ENCODE results near the gene RPL19. TPM values are rescaled to one million over a fixed set of nuclear protein-coding genes. Genes with fewer than 3 reads are reported as not detected.

The RPL19 gene
- total RNA-seq, 6 donors from 2014 or later, result 1,356 to 1,902 (median 1,599) TPM

GRCh38 chr17:39175695-39176093 is 24.4 kb upstream of the RPL19 start:
- H3K36me3 ChIP-seq, result peaks cover 0 to 40% (median 21%) of the 10 kb centered on the region in 4 donors
- TF ChIP-seq CTCF (IDR thresholded peaks at IDR 0.05) (no peak), POLR2A (IDR thresholded peaks at IDR 0.05) (no peak), EP300 (IDR thresholded peaks at IDR 0.05) (no peak), POLR2AphosphoS5 (IDR thresholded peaks at IDR 0.05) (no peak)
- no peak for DNase-seq
- H3K27ac ChIP-seq, result no peak overlapping the region
- H3K9me3 ChIP-seq, result no peaks in the 10 kb centered on the region
- peaks cover 8 to 15% (median 9%) of the 10 kb centered on the region in 4 donors for H3K4me1 ChIP-seq
- WGBS, 2 donors, result 74 to 81% methylated on average over 7 to 10 of the region's 10 CpGs
- H3K27me3 ChIP-seq, result no peaks in the 10 kb centered on the region
- ATAC-seq (ENCODE audit: low FRiP score in 2 of 2), result no peak
- H3K4me3 ChIP-seq, result no peak overlapping the region

- ATAC-seq (ENCODE audit: low FRiP score in 2 of 2) (peak in 1 of 2 donors; percentile 15), DNase-seq (peak in 1 of 2 donors; percentile 33)
- Histone ChIP-seq H3K27me3 (no peaks in the 10 kb centered on the region), H3K36me3 (peaks cover 0 to 52% (median 32%) of the 10 kb centered on the region in 4 donors), H3K4me3 (no peak overlapping the region), H3K4me1 (peaks cover 8 to 15% (median 9%) of the 10 kb centered on the region in 4 donors), H3K9me3 (no peaks in the 10 kb centered on the region), H3K27ac (no peak overlapping the region)
- 92 to 93% methylated on average over 11 to 12 of the region's 12 CpGs for WGBS, 2 donors
- TF ChIP-seq POLR2AphosphoS5 (IDR thresholded peaks at IDR 0.05) (no peak), CTCF (IDR thresholded peaks at IDR 0.05) (no peak), EP300 (IDR thresholded peaks at IDR 0.05) (no peak), POLR2A (IDR thresholded peaks at IDR 0.05) (no peak)
Observed at GRCh38 chr17:39177256-39177655, 22.8 kb upstream of the RPL19 start.

- H3K9me3 ChIP-seq, result no peaks in the 10 kb centered on the region
- peak overlapping the region in 3 of 4 donors; percentile 8 to 30 (median 22) for H3K27ac ChIP-seq
- H3K4me3 ChIP-seq, result no peak overlapping the region
- ATAC-seq (ENCODE audit: low FRiP score in 2 of 2), result peak in 1 of 2 donors; percentile 33
- peaks cover 0 to 61% (median 40%) of the 10 kb centered on the region in 4 donors for H3K36me3 ChIP-seq
- DNase-seq, result peak in 1 of 2 donors; percentile 67
- no peaks in the 10 kb centered on the region for H3K27me3 ChIP-seq
- peaks cover 8 to 15% (median 9%) of the 10 kb centered on the region in 4 donors for H3K4me1 ChIP-seq
- no peak for TF ChIP-seq EP300 (IDR thresholded peaks at IDR 0.05)
- TF ChIP-seq POLR2A (IDR thresholded peaks at IDR 0.05), result no peak
- no peak for TF ChIP-seq CTCF (IDR thresholded peaks at IDR 0.05)
- TF ChIP-seq POLR2AphosphoS5 (IDR thresholded peaks at IDR 0.05), result no peak
- WGBS, 2 donors, result 54 to 65% methylated on average over 4 of the region's 4 CpGs
Observed at GRCh38 chr17:39178536-39178935, 21.5 kb upstream of the RPL19 start.

- DNase-seq, result no peak
- ATAC-seq (ENCODE audit: low FRiP score in 2 of 2), result no peak
- no peaks in the 10 kb centered on the region for H3K9me3 ChIP-seq
- 88 to 92% methylated on average over 5 of the region's 5 CpGs for WGBS, 2 donors
- H3K4me1 ChIP-seq, result peaks cover 0 to 15% (median 8%) of the 10 kb centered on the region in 4 donors
- H3K4me3 ChIP-seq, result no peak overlapping the region
- H3K36me3 ChIP-seq, result peaks cover 13 to 78% (median 62%) of the 10 kb centered on the region in 4 donors
- H3K27ac ChIP-seq, result no peak overlapping the region
- TF ChIP-seq CTCF (IDR thresholded peaks at IDR 0.05), result no peak
- no peak for TF ChIP-seq POLR2AphosphoS5 (IDR thresholded peaks at IDR 0.05)
- TF ChIP-seq EP300 (IDR thresholded peaks at IDR 0.05), result no peak
- TF ChIP-seq POLR2A (IDR thresholded peaks at IDR 0.05), result no peak
- no peaks in the 10 kb centered on the region for H3K27me3 ChIP-seq
Observed at GRCh38 chr17:39181303-39181702, 18.8 kb upstream of the RPL19 start.

GRCh38 chr17:39183045-39183444 is 17.0 kb upstream of the RPL19 start:
- ATAC-seq (ENCODE audit: low FRiP score in 2 of 2), result no peak
- H3K27ac ChIP-seq, result no peak overlapping the region
- H3K4me1 ChIP-seq, result peaks cover 0 to 9% (median 3%) of the 10 kb centered on the region in 4 donors
- H3K4me3 ChIP-seq, result no peak overlapping the region
- no peak for TF ChIP-seq POLR2AphosphoS5 (IDR thresholded peaks at IDR 0.05)
- no peak for TF ChIP-seq CTCF (IDR thresholded peaks at IDR 0.05)
- TF ChIP-seq EP300 (IDR thresholded peaks at IDR 0.05), result no peak
- TF ChIP-seq POLR2A (IDR thresholded peaks at IDR 0.05), result no peak
- H3K27me3 ChIP-seq, result no peaks in the 10 kb centered on the region
- 78 to 93% methylated on average over 5 of the region's 5 CpGs for WGBS, 2 donors
- no peaks in the 10 kb centered on the region for H3K9me3 ChIP-seq
- H3K36me3 ChIP-seq, result peaks cover 22 to 79% (median 65%) of the 10 kb centered on the region in 4 donors
- DNase-seq, result no peak
